Stimulated activated CD4-positive, alpha-beta T cell treated with anti-CD3 and anti-CD28 coated beads, Interleukin-15, amount 100 ng/mL, for 24 hours (primary cell): ENCODE measurements around the gene ID4.
"Not testable (repeated sequence)": the region's sequence is repeated elsewhere in the genome, so short reads cannot be mapped to it uniquely, and the experiment has no call there.

ENCODE experiments used
- DNase-seq: peaks from one replicate; pipeline ENCODE4 v3.0.0-alpha.2; 2020

ID4 gene

GRCh38 chr6:19833947-19834346, 3.2 kb upstream of the ID4 start:
- DNase-seq: no peak

GRCh38 chr6:19834858-19835257, 2.3 kb upstream of the ID4 start:
- no peak for DNase-seq

- no peak for DNase-seq
Observed at GRCh38 chr6:19835605-19836004, 1.6 kb upstream of the ID4 start.

- DNase-seq: no peak
Observed at GRCh38 chr6:19837511-19838441, 606 bp downstream of the ID4 start.

GRCh38 chr6:19838442-19839236, 1.5 kb downstream of the ID4 start:
- peak; percentile 5 for DNase-seq

GRCh38 chr6:19839237-19839546, 2.0 kb downstream of the ID4 start:
- no peak for DNase-seq

- no peak for DNase-seq
Observed at GRCh38 chr6:19839788-19840187, 2.6 kb downstream of the ID4 start.

GRCh38 chr6:19841181-19841580, 4.0 kb downstream of the ID4 start:
- DNase-seq: no peak

GRCh38 chr6:19842030-19842615, 5.0 kb downstream of the ID4 start:
- DNase-seq: no peak

- DNase-seq: no peak
Observed at GRCh38 chr6:19844689-19845088, 7.5 kb downstream of the ID4 start.

- no peak for DNase-seq
Observed at GRCh38 chr6:19845266-19846041, 8.3 kb downstream of the ID4 start.

GRCh38 chr6:19848465-19849029, 11.4 kb downstream of the ID4 start:
- no peak for DNase-seq

GRCh38 chr6:19849196-19849595, 12.0 kb downstream of the ID4 start:
- no peak for DNase-seq

GRCh38 chr6:19849755-19850154, 12.6 kb downstream of the ID4 start:
- no peak for DNase-seq

GRCh38 chr6:19851241-19852089, 14.3 kb downstream of the ID4 start:
- no peak for DNase-seq

GRCh38 chr6:19852090-19852457, 14.9 kb downstream of the ID4 start:
- DNase-seq: no peak

GRCh38 chr6:19852927-19853326, 15.8 kb downstream of the ID4 start:
- DNase-seq: no peak

- DNase-seq: not testable (repeated sequence)
Observed at GRCh38 chr6:19854421-19855015, 17.3 kb downstream of the ID4 start.

- no peak for DNase-seq
Observed at GRCh38 chr6:19855536-19855935, 18.4 kb downstream of the ID4 start.

GRCh38 chr6:19857139-19857538, 20.0 kb downstream of the ID4 start:
- no peak for DNase-seq

GRCh38 chr6:19857703-19858102, 20.5 kb downstream of the ID4 start:
- DNase-seq: no peak
